Measurements from ENCODE around the gene AFMID. TPM values are rescaled to one million over a fixed set of nuclear protein-coding genes. Genes with fewer than 3 reads are reported as not detected.
A peak's percentile ranks its signal among the peaks of the same experiment; 100 is the strongest.

Gene AFMID
- total and polyA plus RNA-seq, 2 donors (not counting 1 experiment from before 2014, with no cell fraction given), result 18.2 to 24.8 TPM

DNA sequence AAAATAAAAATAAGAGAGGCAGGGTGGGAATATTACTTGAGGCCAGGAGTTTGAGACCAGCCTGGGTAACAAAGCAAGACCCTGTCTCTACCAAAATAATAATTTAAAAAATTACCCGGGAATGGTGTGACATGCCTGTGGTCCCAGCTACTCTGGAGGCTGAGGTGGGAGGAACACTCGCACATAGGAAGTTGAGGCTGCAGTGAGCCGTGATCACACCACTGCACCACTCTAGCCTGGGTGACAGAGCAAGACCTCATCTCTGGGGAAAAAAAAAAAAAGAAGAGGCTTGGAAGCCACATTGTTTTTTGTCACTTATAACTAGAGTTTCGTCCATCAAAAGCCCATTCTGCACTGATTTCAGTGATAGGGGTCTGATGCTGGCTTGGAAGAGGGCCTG is 41.0 kb downstream of the AFMID start:
- H2AFZ ChIP-seq (ENCODE audit: insufficient read depth, low read depth, low read length, poor library complexity, severe bottlenecking), result no peak overlapping the region
- peaks cover 0 to 14% (median 0%) of the 10 kb centered on the region in 3 donors for H3K9me3 ChIP-seq (ENCODE audit: control extremely low read depth in 1 of 3, control insufficient read depth in 2 of 3, insufficient read depth in 1 of 3, low read length in 2 of 3)
- WGBS (ENCODE audit: insufficient coverage), result 44% methylated on average over 3 of the region's 4 CpGs
- H3K27me3 ChIP-seq (replicated peaks in 1 of 4; ENCODE audit: control extremely low read depth in 1 of 4, control insufficient read depth in 3 of 4, insufficient read depth in 4 of 4, low read length in 3 of 4), result peaks cover 0 to 57% (median 24%) of the 10 kb centered on the region in 4 experiments
- no peaks in the 10 kb centered on the region for H3K9me3 Mint-ChIP-seq (ENCODE audit: insufficient read depth)
- no peak for DNase-seq
- ChIA-PET POLR2A (no interaction called here), CTCF (interaction anchor here (0.6 kb wide), 1 partner anchor 112 kb away, joined by 3 read pairs; no protein-coding TSS in a partner anchor)
- peaks cover 22 to 25% of the 10 kb centered on the region in 2 donors for H3K4me1 ChIP-seq (ENCODE audit: control insufficient read depth in 2 of 2, insufficient read depth in 2 of 2, low read length in 2 of 2)
- peaks cover 15% of the 10 kb centered on the region for H3K4me1 Mint-ChIP-seq
- no peak overlapping the region for H3K9ac ChIP-seq (ENCODE audit: low read length)
- H3K4me3 ChIP-seq (ENCODE audit: control extremely low read depth in 1 of 5, extremely low read depth in 1 of 5, insufficient read depth in 1 of 5, low read depth in 2 of 5, low read length in 4 of 5), result no peak overlapping the region
- H3K27ac ChIP-seq (ENCODE audit: low read length in 2 of 2), result no peak overlapping the region
- ATAC-seq (ENCODE audit: low read depth), result no peak
- no peaks in the 10 kb centered on the region for H3K36me3 ChIP-seq (replicated peaks in 1 of 2; ENCODE audit: control extremely low read depth in 1 of 2, control insufficient read depth in 1 of 2, extremely low read depth in 1 of 2, insufficient read depth in 2 of 2, low read length in 1 of 2)
- H3K27me3 Mint-ChIP-seq, result peaks cover 18% of the 10 kb centered on the region
- TF ChIP-seq EZH2 (IDR thresholded peaks at IDR 0.05; ENCODE audit: borderline replicate concordance, insufficient read depth, low read depth, low read length, poor library complexity, severe bottlenecking), result no peak
- TF ChIP-seq, protein P1, sequence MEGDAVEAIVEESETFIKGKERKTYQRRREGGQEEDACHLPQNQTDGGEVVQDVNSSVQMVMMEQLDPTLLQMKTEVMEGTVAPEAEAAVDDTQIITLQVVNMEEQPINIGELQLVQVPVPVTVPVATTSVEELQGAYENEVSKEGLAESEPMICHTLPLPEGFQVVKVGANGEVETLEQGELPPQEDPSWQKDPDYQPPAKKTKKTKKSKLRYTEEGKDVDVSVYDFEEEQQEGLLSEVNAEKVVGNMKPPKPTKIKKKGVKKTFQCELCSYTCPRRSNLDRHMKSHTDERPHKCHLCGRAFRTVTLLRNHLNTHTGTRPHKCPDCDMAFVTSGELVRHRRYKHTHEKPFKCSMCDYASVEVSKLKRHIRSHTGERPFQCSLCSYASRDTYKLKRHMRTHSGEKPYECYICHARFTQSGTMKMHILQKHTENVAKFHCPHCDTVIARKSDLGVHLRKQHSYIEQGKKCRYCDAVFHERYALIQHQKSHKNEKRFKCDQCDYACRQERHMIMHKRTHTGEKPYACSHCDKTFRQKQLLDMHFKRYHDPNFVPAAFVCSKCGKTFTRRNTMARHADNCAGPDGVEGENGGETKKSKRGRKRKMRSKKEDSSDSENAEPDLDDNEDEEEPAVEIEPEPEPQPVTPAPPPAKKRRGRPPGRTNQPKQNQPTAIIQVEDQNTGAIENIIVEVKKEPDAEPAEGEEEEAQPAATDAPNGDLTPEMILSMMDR (IDR thresholded peaks at IDR 0.05), result no peak
- H3K4me3 Mint-ChIP-seq, result no peak overlapping the region
- no peaks in the 10 kb centered on the region for H3K79me2 ChIP-seq (ENCODE audit: control insufficient read depth, insufficient read depth, low read length)
- H3K4me2 ChIP-seq (replicated peaks; ENCODE audit: low read depth, low read length, poor library complexity, severe bottlenecking), result no peak overlapping the region
- intact Hi-C loops (cut with micrococcal nuclease), result no loop called here
- no peak overlapping the region for H3K27ac Mint-ChIP-seq
- no peaks in the 10 kb centered on the region for H4K20me1 ChIP-seq (ENCODE audit: control insufficient read depth, insufficient read depth, low read length, poor library complexity, severe bottlenecking)

DNA sequence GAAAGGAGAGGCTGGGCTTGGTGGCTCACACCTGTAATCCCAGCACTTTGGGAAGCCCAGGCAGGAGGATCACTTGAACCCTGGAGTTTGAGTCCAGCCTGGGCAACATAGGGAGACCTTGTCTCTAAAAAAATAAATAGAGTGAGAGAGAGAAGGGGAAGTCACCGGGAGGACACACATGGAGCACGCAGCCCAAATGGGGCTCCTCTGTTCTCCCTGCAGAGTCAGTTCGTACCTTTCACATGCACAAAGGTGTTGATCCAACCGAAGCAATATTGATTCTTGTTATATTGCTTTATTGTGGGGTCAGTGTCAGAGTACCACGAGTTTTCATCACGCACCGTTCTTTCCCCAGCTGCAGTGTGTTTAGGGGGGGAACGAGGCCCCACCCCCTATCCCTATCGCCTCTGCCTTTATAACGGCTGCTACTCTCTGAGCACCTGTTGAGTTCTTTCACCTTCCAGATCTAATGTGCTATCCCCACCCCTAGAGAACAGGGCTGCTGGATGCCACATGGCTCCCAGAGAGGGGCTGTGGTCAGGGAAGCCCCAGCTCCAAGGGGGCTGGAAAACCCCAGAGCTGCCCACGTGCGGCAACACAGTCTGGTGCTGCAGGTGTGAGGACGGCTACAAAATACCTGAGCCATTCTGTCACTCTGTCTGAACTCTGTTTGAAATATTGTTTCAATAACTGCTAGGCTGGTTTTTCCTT is 43.2 kb downstream of the AFMID start:
- Histone ChIP-seq H3K36me3 (replicated peaks in 1 of 2; ENCODE audit: control extremely low read depth in 1 of 2, control insufficient read depth in 1 of 2, extremely low read depth in 1 of 2, insufficient read depth in 2 of 2, low read length in 1 of 2) (no peaks in the 10 kb centered on the region), H2AFZ (ENCODE audit: insufficient read depth, low read depth, low read length, poor library complexity, severe bottlenecking) (no peak overlapping the region), H3K9ac (ENCODE audit: low read length) (no peak overlapping the region), H3K9me3 (ENCODE audit: control extremely low read depth in 1 of 3, control insufficient read depth in 2 of 3, insufficient read depth in 1 of 3, low read length in 2 of 3) (peaks cover 0 to 14% (median 0%) of the 10 kb centered on the region in 3 donors), H3K27me3 (replicated peaks in 1 of 4; ENCODE audit: control extremely low read depth in 1 of 4, control insufficient read depth in 3 of 4, insufficient read depth in 4 of 4, low read length in 3 of 4) (peaks cover 0 to 65% (median 25%) of the 10 kb centered on the region in 4 experiments), H3K4me2 (replicated peaks; ENCODE audit: low read depth, low read length, poor library complexity, severe bottlenecking) (no peak overlapping the region), H3K79me2 (ENCODE audit: control insufficient read depth, insufficient read depth, low read length) (no peaks in the 10 kb centered on the region), H4K20me1 (ENCODE audit: control insufficient read depth, insufficient read depth, low read length, poor library complexity, severe bottlenecking) (no peaks in the 10 kb centered on the region), H3K27ac (ENCODE audit: low read length in 2 of 2) (no peak overlapping the region), H3K4me1 (ENCODE audit: control insufficient read depth in 2 of 2, insufficient read depth in 2 of 2, low read length in 2 of 2) (peaks cover 22 to 25% of the 10 kb centered on the region in 2 donors), H3K4me3 (ENCODE audit: control extremely low read depth in 1 of 5, extremely low read depth in 1 of 5, insufficient read depth in 1 of 5, low read depth in 2 of 5, low read length in 4 of 5) (no peak overlapping the region)
- H3K4me3 Mint-ChIP-seq, result peak overlapping the region; percentile 37
- H3K27ac Mint-ChIP-seq, result no peak overlapping the region
- peaks cover 15% of the 10 kb centered on the region for H3K4me1 Mint-ChIP-seq
- intact Hi-C loops (cut with micrococcal nuclease), result no loop called here
- WGBS (ENCODE audit: insufficient coverage), result 70% methylated on average over 7 of the region's 13 CpGs
- CTCF ChIA-PET, result no interaction called here
- H3K9me3 Mint-ChIP-seq (ENCODE audit: insufficient read depth), result no peaks in the 10 kb centered on the region
- POLR2A ChIA-PET, result no interaction called here
- H3K27me3 Mint-ChIP-seq, result peaks cover 21% of the 10 kb centered on the region
- ATAC-seq (ENCODE audit: low read depth) (no peak), DNase-seq (peak; percentile 31)
- TF ChIP-seq, protein P1 (IDR thresholded peaks at IDR 0.05), result no peak
- no peak for TF ChIP-seq EZH2 (IDR thresholded peaks at IDR 0.05; ENCODE audit: borderline replicate concordance, insufficient read depth, low read depth, low read length, poor library complexity, severe bottlenecking)
